HCT116 (cell line): ENCODE measurements around the gene SMIM12. TPM values are rescaled to one million over a fixed set of nuclear protein-coding genes. Genes with fewer than 3 reads are reported as not detected.

Source experiments
- ATAC-seq: fragments of 200-7000 bp; cut with Tn5 transposase; 2 replicates; pipeline ENCODE4 v1.9.1; 2020; ENCODE audit warnings: mild to moderate bottlenecking, moderate library complexity
- BruUV-seq: library from RNA; stranded (reverse); fragments of 400-500 nt; replicated peaks from 2 replicates; lab custom pipeline; 2021; lab: Mats Ljungman, UMichigan
- CTCF ChIA-PET: fragments of 300-600 bp; sonication (Branson Sonifier 250); formaldehyde crosslinking; loops from one replicate; lab custom pipeline; 2021; ENCODE audit warnings: antibody characterized with exemption; lab: Charles Lee
- POLR2A ChIA-PET: fragments of 300-600, 350-600 bp; sonication (Branson Sonifier 250); formaldehyde crosslinking; loops from one replicate; lab custom pipeline; 2021; ENCODE audit warnings: antibody characterized with exemption; lab: Charles Lee
- RAD21 ChIA-PET, 2 experiments: fragments of 300-600 bp; sonication (Branson Sonifier 250); formaldehyde crosslinking; loops; one replicate each; lab custom pipeline; 2023; ENCODE audit warnings: low total read pairs in 2 of 2; ENCODE audit not compliant: uncharacterized antibody in 2 of 2, unreplicated experiment in 2 of 2, low non-redundant PET in 1 of 2; lab: Charles Lee
- DNase-seq: peaks from one replicate; pipeline ENCODE4 v3.0.0-alpha.2; 2010; ENCODE audit warnings: low read depth, low spot score
- H2AFZ ChIP-seq: fragments of 200-600 bp; shearing (Covaris generic), sonication (generic); 2 replicates; pipeline ENCODE4 v1.6.1; 2017; ENCODE audit warnings: low read depth, mixed run types, mixed read lengths, antibody characterized with exemption, low read length; ENCODE audit not compliant: poor library complexity, severe bottlenecking
- H3K27ac ChIP-seq: 2 replicates; pipeline ENCODE4 v1.5.1; 2012; ENCODE audit warnings: low read depth, low read length
- H3K27me3 ChIP-seq: fragments of 200-600 bp; sonication (generic); 2 replicates; pipeline ENCODE4 v1.6.1; 2016; ENCODE audit warnings: mixed run types, low read length, mixed read lengths; ENCODE audit not compliant: insufficient read depth
- H3K36me3 ChIP-seq, 2 experiments: fragments of 200-500 bp in 1 of 2; fragments of 200-600 bp in 1 of 2; sonication (Bioruptor generic) in 1 of 2; sonication (generic) in 1 of 2; 2 replicates each; pipeline versions ENCODE4 v1.5.1 to v1.6.1; 2014 to 2016; ENCODE audit warnings: low read length in 2 of 2, inconsistent platforms in 1 of 2, mixed read lengths in 1 of 2, mixed run types in 1 of 2; ENCODE audit not compliant: insufficient read depth in 2 of 2, control insufficient read depth in 1 of 2
- H3K4me1 ChIP-seq, 2 experiments: fragments of 200-600 bp in 1 of 2; sonication (generic) in 1 of 2; 2 replicates each; pipeline versions ENCODE4 v1.5.1 to v1.6.1; 2012 to 2017; ENCODE audit warnings: low read length in 2 of 2, inconsistent platforms in 1 of 2, mild to moderate bottlenecking in 1 of 2, mixed read lengths in 1 of 2, mixed run types in 1 of 2, moderate library complexity in 1 of 2; ENCODE audit not compliant: insufficient read depth in 2 of 2, control insufficient read depth in 1 of 2
- H3K4me2 ChIP-seq: fragments of 200-600 bp; sonication (generic); 2 replicates; pipeline ENCODE4 v1.6.1; 2017; ENCODE audit warnings: mixed run types, low read length, mixed read lengths
- H3K4me3 ChIP-seq, 2 experiments: fragments of 200-600 bp in 1 of 2; sonication (generic) in 1 of 2; replicated peaks in 1 of 2; 2 replicates each; pipeline ENCODE4 v1.5.1; 2011 to 2016; ENCODE audit warnings: low read length in 2 of 2, control low read depth in 1 of 2, low read depth in 1 of 2, mild to moderate bottlenecking in 1 of 2, mixed read lengths in 1 of 2, mixed run types in 1 of 2
- H3K79me2 ChIP-seq: fragments of 200-600 bp; sonication (generic); 2 replicates; pipeline ENCODE4 v1.6.1; 2017; ENCODE audit warnings: mild to moderate bottlenecking, mixed run types, low read length, moderate library complexity, mixed read lengths; ENCODE audit not compliant: insufficient read depth
- H3K9ac ChIP-seq: fragments of 200-600 bp; sonication (generic); 2 replicates; pipeline ENCODE4 v1.6.1; 2016; ENCODE audit warnings: low read length, mixed read lengths
- H3K9me2 ChIP-seq: fragments of 200-600 bp; sonication (generic), shearing (Covaris generic); 2 replicates; pipeline ENCODE4 v1.6.1; 2017; ENCODE audit warnings: mixed run types, mild to moderate bottlenecking, moderate library complexity; ENCODE audit not compliant: insufficient read depth
- H3K9me3 ChIP-seq, 2 experiments: fragments of 200-500 bp in 1 of 2; fragments of 200-600 bp in 1 of 2; sonication (Bioruptor generic) in 1 of 2; sonication (generic) in 1 of 2; 2 replicates each; pipeline ENCODE4 v1.6.1; 2014 to 2017; ENCODE audit warnings: low read length in 2 of 2, mixed read lengths in 2 of 2, inconsistent platforms in 1 of 2, low read depth in 1 of 2, mild to moderate bottlenecking in 1 of 2, mixed run types in 1 of 2, moderate library complexity in 1 of 2; ENCODE audit not compliant: control insufficient read depth in 1 of 2, insufficient read depth in 1 of 2
- H4K20me1 ChIP-seq: fragments of 200-600 bp; sonication (generic), shearing (Covaris generic); 2 replicates; pipeline ENCODE4 v1.6.1; 2017; ENCODE audit warnings: mixed run types, mild to moderate bottlenecking, moderate library complexity; ENCODE audit not compliant: insufficient read depth
- CBX3 ChIP-seq: IDR thresholded peaks from 2 replicates; pipeline ENCODE4 v1.6.1; 2012; ENCODE audit warnings: low read depth
- CEBPB ChIP-seq: IDR thresholded peaks from 2 replicates; pipeline ENCODE4 v1.6.1; 2012; ENCODE audit warnings: low read depth
- ELF1 ChIP-seq: IDR thresholded peaks from 2 replicates; pipeline ENCODE4 v1.6.1; 2012; ENCODE audit warnings: low read depth, borderline replicate concordance
- EZH2 ChIP-seq: fragments of 200-600 bp; sonication (generic); IDR thresholded peaks from 2 replicates; pipeline ENCODE4 v1.6.1; 2017; ENCODE audit warnings: antibody characterized with exemption, mixed run types
- FOSL1 ChIP-seq: IDR thresholded peaks from 2 replicates; pipeline ENCODE4 v1.6.1; 2012; ENCODE audit warnings: low read depth
- POLR2A ChIP-seq: IDR thresholded peaks from 2 replicates; pipeline ENCODE4 v1.7.0; 2011; ENCODE audit warnings: borderline replicate concordance; ENCODE audit not compliant: insufficient read depth, insufficient read length; ENCODE audit errors: extremely low read depth
- POLR2AphosphoS5 ChIP-seq: IDR thresholded peaks from 2 replicates; pipeline ENCODE4 v1.6.1; 2011; ENCODE audit warnings: mild to moderate bottlenecking, low read depth, low read length, moderate library complexity
- RAD21 ChIP-seq: IDR thresholded peaks from 2 replicates; pipeline ENCODE4 v1.6.1; 2012; ENCODE audit warnings: low read depth, mild to moderate bottlenecking
- SIN3A ChIP-seq: IDR thresholded peaks from 2 replicates; pipeline ENCODE4 v1.6.1; 2012; ENCODE audit warnings: low read depth
- SRF ChIP-seq: IDR thresholded peaks from 2 replicates; pipeline ENCODE4 v1.6.1; 2012; ENCODE audit warnings: low read depth
- TCF7L2 ChIP-seq: IDR thresholded peaks from 2 replicates; pipeline ENCODE4 v1.7.0; 2011; ENCODE audit warnings: borderline replicate concordance, inconsistent platforms; ENCODE audit not compliant: insufficient read depth, insufficient read length; ENCODE audit errors: extremely low read depth
- ZFX ChIP-seq: fragments of 450-650 bp; IDR thresholded peaks from 2 replicates; pipeline ENCODE4 v1.6.1; 2017
- ZNF274 ChIP-seq: fragments of 200-500 bp; sonication (Bioruptor generic); IDR thresholded peaks from 2 replicates; pipeline ENCODE4 v1.6.1; 2014; ENCODE audit warnings: mild to moderate bottlenecking, low read depth, low read length, inconsistent platforms
- intact Hi-C: fragments of 100-400 bp; cut with micrococcal nuclease; formaldehyde crosslinking; loops from 2 replicates; pipeline ENCODE4 v1.10.0; 2022
- total RNA-seq: library from RNA; stranded (reverse); gene quantifications from one replicate; pipeline ENCODE4 v1.2.1, GENCODE V29; 2021; ENCODE audit not compliant: unreplicated experiment
- TF ChIP-seq, protein P1 (sequence below): IDR thresholded peaks from 2 replicates; pipeline ENCODE4 v1.6.1; 2012
- TF ChIP-seq, protein P2 (sequence below): IDR thresholded peaks from 2 replicates; pipeline ENCODE4 v1.6.1; 2012; ENCODE audit warnings: low read depth
- TF ChIP-seq, protein P3 (sequence below), 3 experiments: fragments of 200-600 bp in 1 of 3; sonication (generic) in 1 of 3; IDR thresholded peaks in 2 of 3; conservative IDR thresholded peaks in 1 of 3; 2 replicates each; pipeline ENCODE4 v1.5.1; 2012 to 2017; ENCODE audit warnings: low read depth in 2 of 3, low read length in 2 of 3, antibody characterized with exemption in 1 of 3, borderline replicate concordance in 1 of 3, control low read depth in 1 of 3, mild to moderate bottlenecking in 1 of 3, mixed read lengths in 1 of 3, mixed run types in 1 of 3, moderate library complexity in 1 of 3; ENCODE audit not compliant: insufficient read depth in 1 of 3

The SMIM12 gene
- total RNA-seq, 1 experiment from 2014 or later: 31.3 TPM

DNA sequence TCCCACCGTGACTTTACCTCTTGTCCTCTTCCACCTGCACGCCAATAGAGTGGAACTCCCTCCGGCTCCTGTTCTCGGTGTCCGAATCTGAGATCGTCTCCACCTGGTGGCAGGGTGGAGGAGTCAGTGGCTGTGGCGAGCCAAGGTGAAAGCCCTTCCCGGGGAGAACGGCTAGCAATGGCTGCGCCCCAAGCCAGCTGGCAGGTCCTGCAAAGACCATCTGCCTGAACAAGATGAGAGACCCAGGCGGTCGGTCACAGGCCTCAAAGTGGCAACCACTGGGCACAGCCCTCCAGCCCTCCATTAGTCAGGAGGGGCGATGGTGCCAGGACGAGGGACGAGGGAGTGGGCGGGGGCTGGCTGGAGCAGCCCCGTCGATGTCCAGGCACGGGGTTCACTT, 25.4 kb upstream of the SMIM12 start:
- peak; percentile 97 for ATAC-seq
- peak overlapping the region; percentile 37 for H3K4me2 ChIP-seq

DNA sequence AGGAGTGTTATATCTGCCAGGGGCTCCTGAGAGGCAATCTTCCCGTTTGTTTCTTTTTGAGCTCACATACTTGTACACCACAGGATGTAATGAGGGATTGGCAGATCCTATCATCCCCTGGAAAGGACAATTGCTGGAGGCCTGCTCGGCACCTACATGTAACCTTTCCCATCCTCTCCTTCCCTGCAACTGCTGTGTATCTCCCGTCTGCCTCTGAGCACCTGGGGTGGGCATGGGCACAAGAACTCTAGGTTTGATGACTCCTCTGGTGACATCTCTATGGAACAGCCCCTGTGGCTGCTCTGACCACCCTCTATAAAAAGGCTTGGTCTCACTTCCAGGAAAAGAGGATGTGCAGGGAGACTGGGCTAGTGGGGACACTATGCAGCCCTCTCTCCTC, 25.0 kb upstream of the SMIM12 start:
- Histone ChIP-seq H3K9me3 (no peaks in the 10 kb centered on the region), H3K4me3 (no peak overlapping the region), H3K79me2 (no peaks in the 10 kb centered on the region), H2AFZ (no peak overlapping the region), H3K4me1 (peaks cover 0 to 6% of the 10 kb centered on the region in 2 experiments; a peak in 1 of 4 replicates), H3K36me3 (no peaks in the 10 kb centered on the region), H3K4me2 (peak overlapping the region; percentile 37), H4K20me1 (no peaks in the 10 kb centered on the region), H3K9ac (no peak overlapping the region), H3K9me2 (no peaks in the 10 kb centered on the region), H3K27ac (no peak overlapping the region), H3K27me3 (no peaks in the 10 kb centered on the region)
- BruUV-seq: no TSS peak
- DNase-seq (no peak), ATAC-seq (no peak; the same call in 1 of the 2 replicates)
- ChIA-PET CTCF (interaction anchor here (1.2 kb wide), 1 partner anchor 18 kb away, joined by 3 read pairs; no protein-coding TSS in a partner anchor), POLR2A (no interaction called here), RAD21 (no interaction called here)
- intact Hi-C loops: no loop called here
- TF ChIP-seq TCF7L2 (no peak), ELF1 (no peak), CBX3 (no peak), POLR2A (no peak), SIN3A (no peak), CEBPB (no peak), SRF (no peak), ZFX (no peak), RAD21 (no peak)
- TF ChIP-seq, protein P1, sequence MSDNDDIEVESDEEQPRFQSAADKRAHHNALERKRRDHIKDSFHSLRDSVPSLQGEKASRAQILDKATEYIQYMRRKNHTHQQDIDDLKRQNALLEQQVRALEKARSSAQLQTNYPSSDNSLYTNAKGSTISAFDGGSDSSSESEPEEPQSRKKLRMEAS: no peak
- TF ChIP-seq, protein P2, sequence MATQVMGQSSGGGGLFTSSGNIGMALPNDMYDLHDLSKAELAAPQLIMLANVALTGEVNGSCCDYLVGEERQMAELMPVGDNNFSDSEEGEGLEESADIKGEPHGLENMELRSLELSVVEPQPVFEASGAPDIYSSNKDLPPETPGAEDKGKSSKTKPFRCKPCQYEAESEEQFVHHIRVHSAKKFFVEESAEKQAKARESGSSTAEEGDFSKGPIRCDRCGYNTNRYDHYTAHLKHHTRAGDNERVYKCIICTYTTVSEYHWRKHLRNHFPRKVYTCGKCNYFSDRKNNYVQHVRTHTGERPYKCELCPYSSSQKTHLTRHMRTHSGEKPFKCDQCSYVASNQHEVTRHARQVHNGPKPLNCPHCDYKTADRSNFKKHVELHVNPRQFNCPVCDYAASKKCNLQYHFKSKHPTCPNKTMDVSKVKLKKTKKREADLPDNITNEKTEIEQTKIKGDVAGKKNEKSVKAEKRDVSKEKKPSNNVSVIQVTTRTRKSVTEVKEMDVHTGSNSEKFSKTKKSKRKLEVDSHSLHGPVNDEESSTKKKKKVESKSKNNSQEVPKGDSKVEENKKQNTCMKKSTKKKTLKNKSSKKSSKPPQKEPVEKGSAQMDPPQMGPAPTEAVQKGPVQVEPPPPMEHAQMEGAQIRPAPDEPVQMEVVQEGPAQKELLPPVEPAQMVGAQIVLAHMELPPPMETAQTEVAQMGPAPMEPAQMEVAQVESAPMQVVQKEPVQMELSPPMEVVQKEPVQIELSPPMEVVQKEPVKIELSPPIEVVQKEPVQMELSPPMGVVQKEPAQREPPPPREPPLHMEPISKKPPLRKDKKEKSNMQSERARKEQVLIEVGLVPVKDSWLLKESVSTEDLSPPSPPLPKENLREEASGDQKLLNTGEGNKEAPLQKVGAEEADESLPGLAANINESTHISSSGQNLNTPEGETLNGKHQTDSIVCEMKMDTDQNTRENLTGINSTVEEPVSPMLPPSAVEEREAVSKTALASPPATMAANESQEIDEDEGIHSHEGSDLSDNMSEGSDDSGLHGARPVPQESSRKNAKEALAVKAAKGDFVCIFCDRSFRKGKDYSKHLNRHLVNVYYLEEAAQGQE: no peak

More for the DNA sequence above, 25.4 kb upstream of the SMIM12 start:
- no peaks in the 10 kb centered on the region for H3K79me2 ChIP-seq
- no peaks in the 10 kb centered on the region for H3K9me3 ChIP-seq
- H3K9ac ChIP-seq: no peak overlapping the region
- H3K27ac ChIP-seq: no peak overlapping the region
- no peak overlapping the region for H2AFZ ChIP-seq
- ChIA-PET POLR2A (no interaction called here), CTCF (interaction anchor here (0.8 to 1.2 kb wide), 2 partner anchors 10 to 19 kb away, joined by 3 read pairs; no protein-coding TSS in a partner anchor), RAD21 (no interaction called here)
- peak; percentile 18 for DNase-seq
- no peaks in the 10 kb centered on the region for H4K20me1 ChIP-seq
- no peaks in the 10 kb centered on the region for H3K27me3 ChIP-seq
- intact Hi-C loops: no loop called here
- no peaks in the 10 kb centered on the region for H3K36me3 ChIP-seq
- TF ChIP-seq ELF1: no peak
- TF ChIP-seq EZH2: no peak
- no peak for TF ChIP-seq FOSL1
- TF ChIP-seq ZNF274: no peak
- TF ChIP-seq POLR2AphosphoS5: no peak
- no peak for TF ChIP-seq CEBPB
- TF ChIP-seq, protein P3, sequence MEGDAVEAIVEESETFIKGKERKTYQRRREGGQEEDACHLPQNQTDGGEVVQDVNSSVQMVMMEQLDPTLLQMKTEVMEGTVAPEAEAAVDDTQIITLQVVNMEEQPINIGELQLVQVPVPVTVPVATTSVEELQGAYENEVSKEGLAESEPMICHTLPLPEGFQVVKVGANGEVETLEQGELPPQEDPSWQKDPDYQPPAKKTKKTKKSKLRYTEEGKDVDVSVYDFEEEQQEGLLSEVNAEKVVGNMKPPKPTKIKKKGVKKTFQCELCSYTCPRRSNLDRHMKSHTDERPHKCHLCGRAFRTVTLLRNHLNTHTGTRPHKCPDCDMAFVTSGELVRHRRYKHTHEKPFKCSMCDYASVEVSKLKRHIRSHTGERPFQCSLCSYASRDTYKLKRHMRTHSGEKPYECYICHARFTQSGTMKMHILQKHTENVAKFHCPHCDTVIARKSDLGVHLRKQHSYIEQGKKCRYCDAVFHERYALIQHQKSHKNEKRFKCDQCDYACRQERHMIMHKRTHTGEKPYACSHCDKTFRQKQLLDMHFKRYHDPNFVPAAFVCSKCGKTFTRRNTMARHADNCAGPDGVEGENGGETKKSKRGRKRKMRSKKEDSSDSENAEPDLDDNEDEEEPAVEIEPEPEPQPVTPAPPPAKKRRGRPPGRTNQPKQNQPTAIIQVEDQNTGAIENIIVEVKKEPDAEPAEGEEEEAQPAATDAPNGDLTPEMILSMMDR (IDR thresholded peaks at IDR 0.05 in 2 of 3, conservative IDR thresholded peaks at IDR 0.05 in 1 of 3; ENCODE audit: borderline replicate concordance in 1 of 3, insufficient read depth in 1 of 3, low read depth in 2 of 3, low read length in 2 of 3): peak; percentile 21 to 55 (median 47); a peak in 4 of 6 replicates
- no peak overlapping the region for H3K4me3 ChIP-seq
- H3K4me1 ChIP-seq: peaks cover 0 to 6% of the 10 kb centered on the region in 2 experiments; a peak in 1 of 4 replicates
- no TSS peak for BruUV-seq
- H3K9me2 ChIP-seq: no peaks in the 10 kb centered on the region
